HG03103 (cell line): Measurements from ENCODE around the gene TOX4.

ENCODE experiments used
- ATAC-seq: cut with Tn5 transposase; IDR thresholded peaks from one replicate; pipeline ENCODE4 v1.9.1; 2021; ENCODE audit warnings: low read depth; ENCODE audit not compliant: unreplicated experiment

Gene TOX4

GRCh38 chr14:21498540-21499526, 21.8 kb downstream of the TOX4 start:
- peak; percentile 58 for ATAC-seq

- no peak for ATAC-seq
Measured at GRCh38 chr14:21501568-21501967, 24.6 kb downstream of the TOX4 start.

DNA sequence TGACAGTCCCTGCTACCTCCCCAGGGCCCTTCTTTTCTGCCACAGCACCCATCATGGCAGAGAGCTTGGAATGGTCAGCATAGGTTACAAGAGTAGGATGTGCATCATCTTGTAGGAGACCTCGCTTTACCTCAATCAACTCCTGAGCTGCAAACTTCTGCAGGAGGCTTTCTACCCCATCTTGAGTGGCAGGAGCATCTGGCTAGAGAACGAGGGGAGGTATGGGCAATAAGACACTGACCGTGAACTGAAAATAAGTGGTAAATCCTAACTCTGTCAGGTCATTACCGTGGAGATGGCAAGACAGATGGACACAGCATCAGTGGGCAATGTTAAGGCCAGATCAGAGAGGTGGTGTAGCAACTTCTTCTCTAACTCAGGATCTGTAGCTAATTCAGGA, 26.4 kb downstream of the TOX4 start:
- no peak for ATAC-seq

GRCh38 chr14:21505012-21505553, 28.1 kb downstream of the TOX4 start:
- ATAC-seq = peak; percentile 83

GRCh38 chr14:21506557-21506956, 29.6 kb downstream of the TOX4 start:
- no peak for ATAC-seq

DNA sequence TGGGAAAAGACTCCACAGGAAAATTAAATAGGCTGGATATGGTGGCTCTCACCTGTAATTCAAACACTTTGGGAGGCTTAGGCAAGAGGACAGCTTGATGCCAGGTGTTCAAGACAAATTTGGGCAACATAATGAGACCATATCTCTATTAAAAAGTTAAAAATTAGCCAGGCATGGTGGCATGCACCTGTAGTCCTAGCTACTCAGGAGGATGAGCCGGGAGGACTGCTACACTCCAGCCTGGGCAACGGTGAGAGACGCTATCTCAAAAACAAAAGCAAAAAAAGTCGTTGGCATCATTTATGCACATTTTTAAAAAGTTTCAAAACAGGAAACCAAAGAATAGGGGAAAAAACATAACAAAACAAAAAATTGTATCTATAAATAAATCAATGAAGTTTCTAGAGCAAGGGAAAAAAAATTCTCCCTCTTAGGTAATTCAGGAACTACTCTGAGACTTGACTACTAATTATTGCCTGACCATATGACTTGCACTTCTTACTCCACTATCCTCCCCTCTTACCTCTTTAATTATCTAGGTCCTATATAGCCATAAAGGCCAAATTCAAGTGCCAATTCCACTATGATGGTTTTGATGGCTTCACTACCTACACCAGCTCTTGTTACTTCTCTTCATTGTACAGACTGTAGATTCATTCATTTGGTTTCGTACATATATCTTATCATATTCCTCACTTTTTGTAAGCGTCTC, 32.6 kb downstream of the TOX4 start:
- ATAC-seq = no peak

DNA sequence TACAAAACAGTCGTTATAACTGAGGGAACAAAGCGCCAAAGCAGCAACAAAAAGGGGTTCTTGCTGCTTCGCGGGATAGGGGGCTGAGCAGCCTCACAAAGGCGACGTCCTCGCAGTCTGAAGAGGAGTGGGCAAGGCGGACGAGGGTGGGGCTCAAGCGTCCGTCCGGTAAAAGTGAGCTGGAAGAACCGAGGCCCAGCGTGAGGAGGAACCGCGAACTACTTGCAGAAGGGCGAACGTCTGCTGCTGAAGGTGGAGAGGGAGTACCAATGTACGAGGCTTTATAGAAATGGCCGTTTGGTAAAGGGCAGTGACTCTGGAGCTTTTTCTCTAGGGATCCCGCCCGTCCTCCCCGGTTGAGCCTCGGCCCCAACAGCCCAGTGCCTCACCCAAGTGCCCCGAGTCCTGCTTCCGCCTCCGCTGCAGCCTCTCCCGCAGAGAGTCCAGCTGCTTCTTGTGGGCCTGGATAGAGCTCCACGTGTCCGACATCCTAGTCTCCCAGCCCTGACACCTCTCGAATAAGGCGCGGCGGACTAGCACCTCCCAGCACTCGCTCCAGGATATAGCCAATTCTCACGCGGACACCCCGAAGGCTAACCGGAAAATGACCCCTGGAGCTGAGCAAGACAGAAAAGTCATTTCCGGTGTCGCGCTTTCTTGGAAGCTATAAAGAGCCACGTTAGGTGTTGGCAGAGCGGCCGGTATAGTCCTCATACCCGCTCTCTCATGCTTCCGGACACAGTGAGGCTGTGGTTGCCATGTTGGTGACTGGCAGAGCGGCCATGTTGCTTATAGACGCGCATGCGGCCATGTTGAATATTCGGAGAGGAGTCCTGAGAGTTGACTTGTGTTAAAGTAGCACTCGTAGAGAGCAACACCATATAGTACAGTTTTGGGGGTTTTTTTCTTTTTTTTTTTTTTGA, 34.0 kb downstream of the TOX4 start, which contains the start of gene METTL3:
METTL3 (minus strand) TSS at position 606 of the 923 bp plus-strand sequence; CDS start at position 489, 117 bp downstream.
- ATAC-seq = peak; percentile 98

- ATAC-seq = no peak
Measured at GRCh38 chr14:21514341-21514740, 37.3 kb downstream of the TOX4 start.

- ATAC-seq = no peak
Measured at GRCh38 chr14:21518725-21519124, 41.7 kb downstream of the TOX4 start.

- ATAC-seq = no peak
Measured at GRCh38 chr14:21520767-21521166, 43.8 kb downstream of the TOX4 start.

DNA sequence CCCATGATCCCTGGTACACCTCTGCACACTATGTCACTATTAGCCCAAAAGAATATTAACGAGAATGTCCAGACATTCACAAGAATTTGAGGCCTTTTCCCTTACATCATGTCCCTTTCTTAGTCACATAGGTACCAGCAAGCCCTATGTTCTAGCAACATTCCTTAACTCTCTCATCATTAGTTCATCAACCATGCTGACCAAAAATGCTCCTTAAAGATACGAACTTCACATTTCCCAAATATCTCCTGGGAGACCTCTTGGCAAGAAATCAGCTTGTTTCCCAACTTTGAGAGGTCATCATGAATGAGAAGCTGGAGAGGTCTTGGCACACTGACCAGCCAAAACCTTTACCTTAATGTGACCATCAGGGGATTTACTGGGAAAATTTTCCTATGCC, 44.5 kb downstream of the TOX4 start:
- no peak for ATAC-seq

- ATAC-seq = no peak
Measured at GRCh38 chr14:21523203-21523602, 46.2 kb downstream of the TOX4 start.

- no peak for ATAC-seq
Measured at GRCh38 chr14:21524575-21525490, 47.8 kb downstream of the TOX4 start.

GRCh38 chr14:21525571-21525961, 48.6 kb downstream of the TOX4 start:
- ATAC-seq = no peak

GRCh38 chr14:21525962-21526671, 49.1 kb downstream of the TOX4 start, which contains the start of gene SALL2:
SALL2 (minus strand) TSS chr14:21526346; CDS start chr14:21526127, 219 bp downstream.
- no peak for ATAC-seq

DNA sequence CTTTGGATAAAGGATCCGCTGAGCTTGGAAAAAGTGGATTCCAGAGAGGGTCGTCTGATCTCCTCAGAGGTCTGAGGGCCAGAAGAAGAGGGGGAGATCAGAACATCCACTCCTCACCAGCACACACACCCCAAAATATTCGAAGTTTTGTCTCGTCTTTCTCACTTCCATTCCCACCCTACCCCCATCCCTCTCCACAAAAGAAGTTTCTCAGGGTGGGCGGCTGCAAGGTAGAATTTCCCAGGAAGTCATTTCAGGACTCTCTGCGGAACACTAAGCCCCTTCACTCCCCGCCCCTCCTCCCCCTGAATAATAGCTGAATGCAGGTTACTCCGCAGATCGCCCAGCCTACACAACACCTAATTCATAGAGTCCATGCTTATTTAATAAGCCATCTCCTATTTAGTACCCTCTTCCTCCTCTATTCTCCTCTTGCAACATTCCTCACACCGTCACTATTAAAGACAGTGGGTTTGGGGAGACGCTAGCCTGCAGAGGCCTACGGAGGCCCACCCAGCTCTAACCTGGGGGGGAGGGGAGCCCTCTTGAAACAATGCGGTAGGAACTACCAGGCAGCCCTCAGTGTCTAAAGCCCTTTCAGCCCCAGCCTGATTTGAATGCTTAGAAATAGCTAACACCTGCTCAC, 49.8 kb downstream of the TOX4 start:
- ATAC-seq = no peak

- no peak for ATAC-seq
Measured at GRCh38 chr14:21527318-21527679, 50.3 kb downstream of the TOX4 start.
